GM12892 (cell line): ENCODE data around the gene C5orf63. TPM values are rescaled to one million over a fixed set of nuclear protein-coding genes. Genes with fewer than 3 reads are reported as not detected.
"Not testable (repeated sequence)": the region's sequence is repeated elsewhere in the genome, so short reads cannot be mapped to it uniquely, and the experiment has no call there.

Experiments
- DNase-seq: peaks from one replicate; pipeline ENCODE4 v3.0.0; 2011; ENCODE audit not compliant: insufficient read length
- FAIRE-seq: peaks from 2 replicates; lab custom pipeline; 2011; peaks lifted over from hg19 to GRCh38; lab: Jason Lieb, UNC
- POLR2A ChIP-seq: IDR thresholded peaks from 2 replicates; pipeline ENCODE4 v1.6.1; 2011; ENCODE audit warnings: low read depth, low read length, control low read depth
- POLR2AphosphoS5 ChIP-seq: IDR thresholded peaks from 2 replicates; pipeline ENCODE4 v1.6.1; 2011; ENCODE audit warnings: low read depth, low read length, control low read depth
- TAF1 ChIP-seq: IDR thresholded peaks from 2 replicates; pipeline ENCODE4 v1.6.1; 2011; ENCODE audit warnings: low read depth, mild to moderate bottlenecking, control low read depth, low read length, borderline replicate concordance
- polyA plus RNA-seq: library from polyadenylated mRNA; unstranded; fragments of >200 nt; gene quantifications from one replicate; pipeline ENCODE4 v1.2.1, GENCODE V29; 2012; ENCODE audit warnings: missing spikeins, inconsistent platforms; ENCODE audit not compliant: missing spikeins

Gene C5orf63
- 9.7 TPM for polyA plus RNA-seq

- FAIRE-seq = no peak
- DNase-seq = peak; percentile 63
- TF ChIP-seq POLR2A (peak; percentile 84), POLR2AphosphoS5 (peak; percentile 79), TAF1 (0 out of 2 replicates have a peak, but pooled peaks have one; percentile 35)
Measured at GRCh38 chr5:127072861-127073846, at the start of gene C5orf63. Gene C5orf63, minus strand, starts transcription at chr5:127073502. Its CDS starts 14,507 bp downstream, at chr5:127058995.

GRCh38 chr5:127112347-127112864 lies 39.1 kb upstream of the C5orf63 start:
- no peak for TF ChIP-seq TAF1
- TF ChIP-seq POLR2AphosphoS5 = no peak
- no peak for TF ChIP-seq POLR2A
- FAIRE-seq (no peak), DNase-seq (no peak)

GRCh38 chr5:127111112-127111511 lies 37.8 kb upstream of the C5orf63 start:
- no peak for FAIRE-seq
- TF ChIP-seq TAF1 = no peak
- no peak for TF ChIP-seq POLR2AphosphoS5
- TF ChIP-seq POLR2A = no peak
- DNase-seq = no peak

GRCh38 chr5:127108624-127109260 lies 35.4 kb upstream of the C5orf63 start:
- DNase-seq, FAIRE-seq: not testable (repeated sequence)

GRCh38 chr5:127101935-127102334 lies 28.6 kb upstream of the C5orf63 start:
- DNase-seq = no peak
- TF ChIP-seq POLR2A = no peak
- TF ChIP-seq TAF1 = no peak
- FAIRE-seq = no peak

GRCh38 chr5:127101533-127101932 lies 28.2 kb upstream of the C5orf63 start:
- no peak for FAIRE-seq
- DNase-seq = no peak
- TF ChIP-seq TAF1 (no peak), POLR2AphosphoS5 (no peak), POLR2A (no peak)

- FAIRE-seq = no peak
- TF ChIP-seq TAF1 (no peak), POLR2AphosphoS5 (no peak), POLR2A (no peak)
- no peak for DNase-seq
Measured at GRCh38 chr5:127098241-127098640, 24.9 kb upstream of the C5orf63 start.

GRCh38 chr5:127097278-127097677 lies 24.0 kb upstream of the C5orf63 start:
- TF ChIP-seq TAF1 = no peak
- DNase-seq (no peak), FAIRE-seq (no peak)

GRCh38 chr5:127096328-127096993 lies 23.2 kb upstream of the C5orf63 start:
- no peak for DNase-seq
- TF ChIP-seq POLR2AphosphoS5 = no peak
- TF ChIP-seq POLR2A = no peak
- no peak for TF ChIP-seq TAF1
- FAIRE-seq = no peak

- FAIRE-seq (no peak), DNase-seq (no peak)
- TF ChIP-seq POLR2AphosphoS5 (no peak), TAF1 (no peak), POLR2A (no peak)
Measured at GRCh38 chr5:127094161-127094814, 21.0 kb upstream of the C5orf63 start.

GRCh38 chr5:127092690-127093089 lies 19.4 kb upstream of the C5orf63 start:
- DNase-seq (no peak), FAIRE-seq (no peak)
- no peak for TF ChIP-seq TAF1
- TF ChIP-seq POLR2AphosphoS5 = no peak
- no peak for TF ChIP-seq POLR2A
